GM21717 (cell line): ENCODE results near the gene NEDD1.

Experiments
- ATAC-seq: cut with Tn5 transposase; IDR thresholded peaks from one replicate; pipeline ENCODE4 v1.9.1; 2021; ENCODE audit warnings: mild to moderate bottlenecking, moderate library complexity; ENCODE audit not compliant: unreplicated experiment

The NEDD1 gene, protein sequence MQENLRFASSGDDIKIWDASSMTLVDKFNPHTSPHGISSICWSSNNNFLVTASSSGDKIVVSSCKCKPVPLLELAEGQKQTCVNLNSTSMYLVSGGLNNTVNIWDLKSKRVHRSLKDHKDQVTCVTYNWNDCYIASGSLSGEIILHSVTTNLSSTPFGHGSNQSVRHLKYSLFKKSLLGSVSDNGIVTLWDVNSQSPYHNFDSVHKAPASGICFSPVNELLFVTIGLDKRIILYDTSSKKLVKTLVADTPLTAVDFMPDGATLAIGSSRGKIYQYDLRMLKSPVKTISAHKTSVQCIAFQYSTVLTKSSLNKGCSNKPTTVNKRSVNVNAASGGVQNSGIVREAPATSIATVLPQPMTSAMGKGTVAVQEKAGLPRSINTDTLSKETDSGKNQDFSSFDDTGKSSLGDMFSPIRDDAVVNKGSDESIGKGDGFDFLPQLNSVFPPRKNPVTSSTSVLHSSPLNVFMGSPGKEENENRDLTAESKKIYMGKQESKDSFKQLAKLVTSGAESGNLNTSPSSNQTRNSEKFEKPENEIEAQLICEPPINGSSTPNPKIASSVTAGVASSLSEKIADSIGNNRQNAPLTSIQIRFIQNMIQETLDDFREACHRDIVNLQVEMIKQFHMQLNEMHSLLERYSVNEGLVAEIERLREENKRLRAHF

DNA sequence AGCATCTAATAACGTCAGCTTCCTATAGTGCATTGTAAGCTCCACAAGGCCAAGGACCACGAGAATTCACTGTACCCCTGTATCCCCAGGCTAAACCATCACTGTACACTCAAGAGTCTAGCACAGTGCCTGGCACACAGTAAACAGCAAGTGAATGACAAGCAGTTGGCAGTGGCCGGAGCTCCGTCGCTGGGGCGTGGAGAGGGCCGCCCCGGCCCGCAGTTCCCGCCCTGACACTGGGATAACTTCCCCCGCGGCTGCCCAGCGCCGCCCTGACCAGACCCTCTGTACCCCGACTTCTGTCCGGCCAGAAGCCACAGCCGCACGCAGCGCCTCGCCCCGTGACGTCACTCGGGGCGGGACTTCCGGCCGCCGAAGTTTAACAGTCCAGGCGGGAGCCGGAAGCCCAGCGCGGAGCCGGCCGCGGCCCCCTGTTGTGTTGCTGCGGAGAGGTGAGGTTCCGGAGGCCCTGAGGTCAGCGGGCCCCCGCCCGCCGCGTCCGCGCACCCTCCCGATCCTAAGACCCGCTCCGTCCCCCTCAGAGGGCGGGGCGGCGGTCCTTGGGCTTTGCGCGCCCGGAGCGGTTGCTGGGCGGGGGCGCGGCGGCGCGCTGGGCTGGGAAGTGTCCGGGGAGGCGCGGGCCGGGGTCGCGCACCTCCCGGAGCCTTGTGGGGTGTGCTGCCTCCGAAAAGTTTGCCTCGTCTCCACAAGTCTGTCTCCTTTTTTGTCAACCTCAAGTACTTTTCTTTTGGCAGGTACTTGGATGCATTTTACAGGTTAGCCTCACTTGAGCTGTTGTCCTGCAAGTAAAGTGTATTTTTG, at the start of gene NEDD1:
Gene NEDD1 (plus strand): TSS at position 409 of the 822 bp plus-strand sequence. CDS start 2,503 bp downstream, outside the sequence.
- peak; percentile 93 for ATAC-seq

DNA sequence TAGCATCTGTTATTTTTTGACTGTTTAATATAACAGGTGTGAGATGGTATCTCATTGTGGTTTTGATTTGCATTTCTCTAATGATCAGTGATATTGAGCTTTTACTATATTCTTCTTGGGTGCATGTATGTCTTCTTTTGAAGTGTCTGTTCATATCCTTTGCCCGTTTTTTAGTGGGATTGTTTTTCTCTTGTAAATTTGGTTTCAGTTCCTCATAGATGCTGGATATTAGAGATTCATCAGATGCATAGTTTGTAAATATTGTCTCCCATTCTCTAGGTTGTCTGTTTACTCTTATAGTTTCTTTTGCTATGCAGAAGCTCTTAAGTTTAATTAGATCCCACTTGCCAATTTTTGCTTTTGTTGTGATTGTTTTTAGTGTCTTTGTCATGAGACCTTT, 48.9 kb upstream of the NEDD1 start:
- no peak for ATAC-seq

GRCh38 chr12:96861656-96862055, 45.4 kb upstream of the NEDD1 start:
- no peak for ATAC-seq

GRCh38 chr12:96862326-96862725, 44.7 kb upstream of the NEDD1 start:
- ATAC-seq: no peak

DNA sequence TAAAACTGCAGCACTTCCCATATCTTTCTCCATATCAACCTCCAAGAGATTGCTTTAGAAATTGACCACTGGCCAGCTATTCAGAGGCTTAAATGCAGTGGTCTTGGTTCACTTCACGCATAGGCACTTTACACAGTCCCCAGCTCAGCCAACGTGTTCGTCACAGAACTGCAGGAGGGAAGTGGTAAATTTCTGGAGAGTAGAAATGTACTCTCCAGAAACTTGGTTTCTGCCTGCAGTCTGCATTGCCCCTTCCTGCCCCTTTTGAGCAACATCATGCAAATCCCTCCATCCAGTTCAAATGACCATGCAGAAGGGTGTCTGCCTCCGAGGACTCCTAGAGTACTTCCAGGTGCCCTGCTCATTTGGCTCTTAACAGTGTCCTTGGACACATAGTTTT, 42.7 kb upstream of the NEDD1 start:
- ATAC-seq: no peak

DNA sequence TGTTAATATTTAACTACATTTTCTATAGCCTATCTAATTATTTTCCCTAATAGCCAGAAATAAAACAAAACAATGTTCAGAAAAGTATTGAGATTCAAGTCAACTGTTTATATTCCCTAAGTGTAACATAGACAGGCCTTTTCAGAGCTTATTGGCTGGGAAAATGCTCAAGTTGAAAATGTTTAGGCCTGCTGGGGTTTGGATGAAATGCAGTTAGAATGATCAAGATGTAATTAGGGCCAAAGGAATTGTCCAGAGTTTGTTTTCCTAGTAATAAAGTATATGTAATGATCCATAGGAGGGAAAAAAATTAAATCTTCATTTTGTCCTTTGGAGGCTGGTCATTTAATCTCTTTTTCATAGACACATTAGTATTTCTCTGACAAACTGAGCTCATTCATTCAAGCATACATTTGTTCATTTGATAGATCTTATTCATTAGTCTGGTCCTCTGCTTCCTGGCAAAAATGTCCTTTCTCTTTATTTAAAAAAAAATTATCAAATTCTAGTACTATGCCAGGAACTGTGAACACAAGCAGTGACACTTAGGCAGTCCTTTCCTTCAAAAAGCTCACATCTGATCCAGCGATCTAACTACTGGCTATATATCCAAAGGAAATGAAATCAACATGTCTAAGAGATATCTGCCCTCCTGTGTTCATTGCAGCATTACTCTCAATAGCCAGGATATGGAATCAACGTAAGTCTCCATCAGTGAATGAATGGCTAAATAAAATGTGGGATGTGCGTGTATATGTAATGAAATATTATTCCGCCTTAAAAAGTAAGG, 40.1 kb upstream of the NEDD1 start:
- ATAC-seq: no peak

GRCh38 chr12:96870946-96871345, 36.1 kb upstream of the NEDD1 start:
- ATAC-seq: no peak

DNA sequence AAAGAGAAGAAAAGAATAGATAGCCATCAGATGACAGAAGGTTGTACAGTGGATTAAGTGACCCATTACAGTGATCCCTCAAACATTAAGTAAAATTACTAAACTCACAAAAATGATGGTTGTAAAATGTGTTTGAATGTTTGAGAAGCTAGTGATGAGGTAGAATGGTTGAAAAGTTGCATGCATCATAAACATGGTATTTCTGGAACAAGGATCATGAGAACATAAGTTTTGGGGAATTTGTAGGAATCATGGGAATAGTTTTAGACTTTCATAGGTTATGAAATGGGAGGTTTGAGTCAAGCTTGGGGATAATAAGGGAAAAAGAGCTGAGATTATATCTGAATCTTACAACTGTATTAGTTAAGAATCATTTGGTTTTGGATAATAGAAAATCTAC, 34.1 kb upstream of the NEDD1 start:
- ATAC-seq: no peak

DNA sequence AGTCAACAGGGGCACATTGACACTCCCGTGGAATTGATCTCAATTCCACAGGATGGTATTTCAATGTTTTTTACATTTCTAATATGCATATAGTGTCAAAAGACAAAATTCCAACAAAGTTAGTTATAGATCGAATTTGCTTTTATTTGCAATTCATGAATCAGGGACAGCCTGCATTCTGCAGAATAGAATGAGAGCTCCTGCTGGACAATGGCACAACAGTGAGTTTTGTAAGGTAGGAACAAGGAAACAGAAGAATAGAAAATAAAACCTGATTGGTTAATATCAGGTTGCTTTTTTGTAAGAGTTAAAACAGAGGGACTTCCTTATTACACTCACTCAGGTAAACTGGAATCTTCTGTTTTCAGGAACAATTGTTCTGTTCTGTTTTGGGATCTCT, 32.8 kb upstream of the NEDD1 start:
- ATAC-seq: no peak

DNA sequence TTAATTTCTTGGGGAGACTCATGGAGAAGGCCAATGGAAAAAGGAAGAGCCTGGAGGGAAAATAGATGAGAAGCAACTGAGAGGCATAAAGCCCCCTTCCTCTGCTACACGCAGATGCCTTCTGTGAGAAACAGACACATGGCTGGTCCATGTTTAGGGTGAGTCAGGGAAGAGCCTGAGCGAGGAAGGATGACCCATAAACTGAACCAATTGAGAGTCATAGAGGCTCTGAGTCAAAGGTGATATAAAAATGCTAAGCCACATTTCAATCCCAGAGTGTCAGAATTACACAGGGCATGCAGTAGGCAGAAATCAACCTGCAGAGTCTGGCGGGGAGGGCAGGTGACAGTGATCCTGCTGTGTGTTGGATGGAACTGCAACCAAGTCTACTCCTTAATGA, 30.1 kb upstream of the NEDD1 start:
- no peak for ATAC-seq

DNA sequence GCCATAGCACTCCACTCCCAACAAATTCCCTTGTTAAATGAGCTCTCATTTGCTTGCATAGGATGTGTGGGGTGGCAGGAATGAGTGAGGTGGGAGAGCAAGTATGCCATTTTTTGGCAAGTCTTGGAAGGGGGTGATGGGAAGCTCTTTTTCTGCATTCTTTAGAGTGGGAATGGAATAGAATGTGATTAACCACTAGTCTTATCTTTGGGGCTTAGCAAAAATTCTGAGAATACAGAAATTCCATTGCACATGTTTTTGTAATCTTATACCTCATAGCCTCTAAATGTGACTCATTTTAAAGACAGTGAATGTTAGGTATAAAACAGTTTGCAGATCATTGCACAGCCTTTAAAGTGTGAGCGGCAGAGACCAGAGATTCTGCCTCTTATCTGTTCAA, 28.4 kb upstream of the NEDD1 start:
- no peak for ATAC-seq

GRCh38 chr12:96879301-96879700, 27.8 kb upstream of the NEDD1 start:
- ATAC-seq: no peak

DNA sequence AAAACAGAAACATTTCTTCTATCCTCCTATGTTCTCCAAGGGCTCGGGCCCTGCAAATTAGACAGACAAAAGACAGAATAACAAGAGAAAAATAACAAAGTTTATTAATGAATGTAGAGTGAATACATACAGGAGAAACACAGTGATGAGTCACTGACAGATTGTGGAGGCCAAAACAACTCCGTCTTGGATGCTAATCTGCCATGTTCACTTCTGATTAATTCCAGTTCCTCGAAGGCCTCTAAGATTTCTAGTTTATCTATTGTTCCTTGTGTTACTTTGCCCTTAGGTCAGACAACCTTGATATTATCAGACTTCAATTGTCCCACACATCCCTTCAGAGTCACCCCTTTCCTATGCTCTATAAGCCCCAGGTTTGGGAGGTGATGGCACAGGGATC, 26.8 kb upstream of the NEDD1 start:
- no peak for ATAC-seq

DNA sequence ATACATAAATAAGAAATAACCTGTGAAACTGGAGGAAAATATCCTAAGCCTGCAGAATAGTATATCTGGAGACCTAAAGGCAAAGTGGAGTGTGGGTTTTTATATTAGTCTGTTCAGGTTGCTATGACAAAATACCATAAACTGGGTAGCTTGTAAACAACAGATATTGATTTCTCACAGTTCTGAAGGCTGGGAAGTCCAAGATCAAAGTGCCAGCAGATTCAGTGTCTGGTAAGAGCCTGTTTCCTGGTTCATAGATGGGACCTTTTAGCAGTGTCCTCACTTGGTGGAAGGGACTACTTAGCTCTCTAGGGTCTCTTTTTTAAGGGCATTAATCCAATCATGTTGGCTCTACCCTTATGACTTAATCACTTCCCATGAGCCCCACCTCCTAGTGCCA, 25.4 kb upstream of the NEDD1 start:
- ATAC-seq: no peak

GRCh38 chr12:96882862-96883261, 24.2 kb upstream of the NEDD1 start:
- ATAC-seq: no peak

DNA sequence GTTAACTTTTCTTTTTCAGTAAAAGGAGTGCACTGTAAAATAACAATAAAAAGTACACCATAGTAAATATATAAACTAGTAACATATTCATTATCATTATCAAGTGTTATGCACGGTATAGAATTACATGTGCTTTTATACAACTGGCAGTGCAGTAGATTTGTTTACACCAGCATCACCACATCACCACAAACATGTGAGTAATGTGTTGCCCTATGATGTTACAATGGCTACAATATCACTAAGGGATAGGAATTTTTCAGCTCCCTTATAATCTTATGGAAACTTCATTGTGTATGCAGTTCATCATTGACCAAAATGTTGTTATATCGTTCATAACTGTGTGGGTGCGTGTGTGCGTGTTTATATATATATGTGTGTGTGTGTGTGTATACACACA, 23.5 kb upstream of the NEDD1 start:
- no peak for ATAC-seq

DNA sequence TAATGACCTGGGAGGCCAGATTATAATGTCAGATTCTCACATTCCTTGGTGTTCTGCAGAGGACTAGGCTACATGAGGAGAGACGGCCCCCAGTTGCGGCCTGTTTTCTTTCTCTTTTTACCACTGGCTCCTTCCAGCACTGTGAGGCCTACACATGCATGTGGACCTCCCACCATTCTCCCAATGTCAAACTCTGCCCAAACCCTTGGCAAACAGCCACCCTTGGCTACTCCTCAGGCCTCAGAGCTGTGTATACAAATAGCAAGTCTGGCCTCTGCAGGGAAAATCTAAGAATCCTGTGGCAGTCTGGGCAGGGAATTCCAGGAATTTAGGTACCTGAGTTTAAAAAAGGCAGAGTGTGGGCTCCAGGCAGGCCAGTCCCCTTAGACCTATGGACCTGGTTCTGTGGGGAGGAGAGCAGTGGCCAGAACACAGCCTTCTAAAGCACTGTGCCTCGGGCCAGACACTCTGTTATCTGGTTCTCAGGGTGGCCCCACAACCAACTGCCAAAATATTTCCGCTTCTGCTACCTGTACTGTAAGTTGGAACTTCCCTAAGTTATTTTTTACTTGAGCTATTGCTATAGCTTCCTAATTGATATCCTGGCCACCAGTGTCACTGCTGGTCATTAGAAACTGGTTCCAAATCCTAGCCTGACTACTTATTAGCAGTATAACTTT, 19.9 kb upstream of the NEDD1 start:
- ATAC-seq: no peak

GRCh38 chr12:96889273-96889933, 17.7 kb upstream of the NEDD1 start:
- no peak for ATAC-seq

- no peak for ATAC-seq
Measured at GRCh38 chr12:96890331-96890730, 16.7 kb upstream of the NEDD1 start.

GRCh38 chr12:96892104-96892503, 15.0 kb upstream of the NEDD1 start:
- no peak for ATAC-seq
